CD4-positive, alpha-beta T cell (primary cell): Measurements from ENCODE around the gene CCDC17. TPM values are rescaled to one million over a fixed set of nuclear protein-coding genes. Genes with fewer than 3 reads are reported as not detected.

Source experiments
- ATAC-seq: fragments of 200-7000 bp; cut with Tn5 transposase; one replicate; pipeline ENCODE4 v1.10.0; 2022; ENCODE audit warnings: mild to moderate bottlenecking; ENCODE audit not compliant: poor library complexity
- CTCF ChIA-PET: fragments of 350-600 bp; sonication (Branson Sonifier 250); formaldehyde crosslinking; loops from one replicate; lab custom pipeline; 2021; ENCODE audit warnings: antibody characterized with exemption, inconsistent platforms; lab: Charles Lee
- POLR2A ChIA-PET: fragments of 350-600 bp; sonication (Branson Sonifier 250); formaldehyde crosslinking; loops from one replicate; lab custom pipeline; 2021; ENCODE audit warnings: antibody characterized with exemption, inconsistent platforms; lab: Charles Lee
- DNase-seq, 14 experiments: peaks; one replicate each; pipeline ENCODE4 v3.0.0-alpha.2; 2013 to 2020; ENCODE audit warnings: mixed read lengths in 2 of 14
- H3K27ac ChIP-seq, 2 donors: one replicate each; pipeline versions ENCODE4 v1.5.1 to v1.7.0; 2013; ENCODE audit warnings: low read length in 2 of 2, low read depth in 1 of 2, mild to moderate bottlenecking in 1 of 2
- H3K27me3 ChIP-seq, 2 experiments: 1 replicate in 1 of 2; 2 replicates in 1 of 2; pipeline versions ENCODE4 v1.6.1 to v1.7.0; 2013; ENCODE audit warnings: low read length in 2 of 2, control low read depth in 1 of 2, mild to moderate bottlenecking in 1 of 2, moderate library complexity in 1 of 2; ENCODE audit not compliant: insufficient read depth in 2 of 2, control insufficient read depth in 1 of 2
- H3K36me3 ChIP-seq: one replicate; pipeline ENCODE4 v1.6.1; 2013; ENCODE audit warnings: low read length, control low read depth; ENCODE audit not compliant: insufficient read depth
- H3K4me1 ChIP-seq: one replicate; pipeline ENCODE4 v1.6.1; 2013; ENCODE audit warnings: low read length, control low read depth; ENCODE audit not compliant: insufficient read depth
- H3K4me3 ChIP-seq: one replicate; pipeline ENCODE4 v1.5.1; 2013; ENCODE audit warnings: mild to moderate bottlenecking, low read length, moderate library complexity
- H3K9me3 ChIP-seq, 2 experiments: 1 replicate in 1 of 2; 2 replicates in 1 of 2; pipeline versions ENCODE4 v1.6.1 to v1.7.0; 2013; ENCODE audit warnings: low read length in 2 of 2, mild to moderate bottlenecking in 2 of 2, control low read depth in 1 of 2, moderate library complexity in 1 of 2; ENCODE audit not compliant: control insufficient read depth in 1 of 2, insufficient read depth in 1 of 2
- H3K27ac Mint-ChIP-seq: one replicate; pipeline ENCODE4 v1.8.0; 2020; ENCODE audit warnings: mixed read lengths
- H3K27me3 Mint-ChIP-seq: one replicate; pipeline ENCODE4 v1.8.0; 2021; ENCODE audit warnings: mixed read lengths
- H3K36me3 Mint-ChIP-seq: one replicate; pipeline ENCODE4 v1.8.0; 2021; ENCODE audit warnings: low read depth, mixed read lengths
- H3K4me1 Mint-ChIP-seq: one replicate; pipeline ENCODE4 v1.8.0; 2021; ENCODE audit warnings: low read depth, mixed read lengths
- H3K4me3 Mint-ChIP-seq: one replicate; pipeline ENCODE4 v1.8.0; 2020; ENCODE audit warnings: mild to moderate bottlenecking, mixed read lengths
- H3K9me3 Mint-ChIP-seq: one replicate; pipeline ENCODE4 v1.8.0; 2020; ENCODE audit warnings: mixed read lengths
- CTCF ChIP-seq: fragments of 200-600 bp; IDR thresholded peaks from one replicate; pipeline ENCODE4 v1.8.0; 2022; ENCODE audit warnings: antibody characterized with exemption, mild to moderate bottlenecking
- intact Hi-C, 2 experiments: fragments of 100-400 bp; cut with DNase I in 1 of 2; cut with micrococcal nuclease in 1 of 2; formaldehyde crosslinking; loops; one replicate each; pipeline versions ENCODE4 v1.15.1 to v1.9.0; 2023 to 2025; cut with DNase I, micrococcal nuclease
- total RNA-seq, 174 experiments: library from RNA in 2 of 174; stranded (reverse) in 2 of 174; gene quantifications; one replicate each; pipeline ENCODE4 v1.2.3 and lab custom pipeline; 2021 to 2026

Gene CCDC17
- total RNA-seq, 2 experiments from 2014 or later = 2.1 to 2.3 TPM

- Histone ChIP-seq H3K36me3 (peaks cover 73% of the 10 kb centered on the region), H3K4me3 (no peak overlapping the region), H3K4me1 (no peaks in the 10 kb centered on the region), H3K27me3 (no peaks in the 10 kb centered on the region), H3K9me3 (no peaks in the 10 kb centered on the region), H3K27ac (no peak overlapping the region)
- H3K27me3 Mint-ChIP-seq = no peaks in the 10 kb centered on the region
- H3K4me3 Mint-ChIP-seq = no peak overlapping the region
- H3K9me3 Mint-ChIP-seq = no peaks in the 10 kb centered on the region
- H3K27ac Mint-ChIP-seq = no peak overlapping the region
- intact Hi-C loops = no loop called here
- ChIA-PET POLR2A (no interaction called here), CTCF (no interaction called here)
- DNase-seq = no peak
- peaks cover 58% of the 10 kb centered on the region for H3K36me3 Mint-ChIP-seq
- no peaks in the 10 kb centered on the region for H3K4me1 Mint-ChIP-seq
- no peak for TF ChIP-seq CTCF
- ATAC-seq = no peak
These were observed 5.2 kb upstream of the CCDC17 start for GRCh38 chr1:45629035-45629434.

DNA sequence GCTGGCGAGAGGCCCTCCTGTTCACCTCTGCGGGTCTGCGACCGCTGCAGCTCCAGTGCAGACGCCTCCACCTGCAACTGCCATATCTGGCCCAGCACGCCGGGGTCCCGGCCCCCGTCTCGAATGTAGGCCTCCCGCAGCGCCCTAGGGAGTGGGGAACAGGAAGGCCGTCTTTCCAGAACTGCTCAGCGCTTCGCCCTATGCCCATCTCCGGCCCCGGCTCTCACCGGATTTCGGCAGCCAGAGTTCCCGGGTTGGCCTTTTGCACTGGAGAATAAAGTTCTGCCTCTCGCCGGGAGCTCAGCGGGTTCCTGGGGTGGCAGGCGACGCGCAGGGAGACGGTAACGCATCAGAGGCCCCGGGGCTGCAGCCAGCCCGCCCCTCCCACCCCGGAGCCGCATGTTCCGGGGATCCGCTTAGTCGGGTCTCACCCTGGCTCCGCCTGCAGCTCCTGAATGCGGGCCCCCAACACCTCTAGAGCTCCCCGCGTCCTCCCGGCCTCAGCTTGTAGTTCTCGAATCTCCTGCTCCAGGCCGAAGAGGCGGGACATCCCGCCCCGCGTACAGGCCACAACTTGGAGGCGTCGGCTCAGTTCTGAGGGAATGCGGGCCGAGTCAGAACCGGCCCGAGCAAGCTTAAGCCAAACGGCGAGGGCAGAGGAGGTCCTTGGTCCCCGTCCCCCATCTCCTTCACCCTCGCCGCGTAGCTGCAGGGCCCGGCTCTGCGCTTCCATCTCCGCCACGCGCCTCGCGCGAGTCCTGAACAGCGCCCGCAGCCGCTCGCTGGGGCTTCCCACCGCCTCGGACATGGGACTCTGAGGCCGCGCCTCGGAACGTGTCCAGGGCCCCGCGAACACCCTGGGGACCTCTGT, 1.1 kb downstream of the CCDC17 start:
- ATAC-seq = no peak
- peak overlapping the region; percentile 44 for H3K27ac Mint-ChIP-seq
- H3K36me3 ChIP-seq = peaks cover 37% of the 10 kb centered on the region

DNA sequence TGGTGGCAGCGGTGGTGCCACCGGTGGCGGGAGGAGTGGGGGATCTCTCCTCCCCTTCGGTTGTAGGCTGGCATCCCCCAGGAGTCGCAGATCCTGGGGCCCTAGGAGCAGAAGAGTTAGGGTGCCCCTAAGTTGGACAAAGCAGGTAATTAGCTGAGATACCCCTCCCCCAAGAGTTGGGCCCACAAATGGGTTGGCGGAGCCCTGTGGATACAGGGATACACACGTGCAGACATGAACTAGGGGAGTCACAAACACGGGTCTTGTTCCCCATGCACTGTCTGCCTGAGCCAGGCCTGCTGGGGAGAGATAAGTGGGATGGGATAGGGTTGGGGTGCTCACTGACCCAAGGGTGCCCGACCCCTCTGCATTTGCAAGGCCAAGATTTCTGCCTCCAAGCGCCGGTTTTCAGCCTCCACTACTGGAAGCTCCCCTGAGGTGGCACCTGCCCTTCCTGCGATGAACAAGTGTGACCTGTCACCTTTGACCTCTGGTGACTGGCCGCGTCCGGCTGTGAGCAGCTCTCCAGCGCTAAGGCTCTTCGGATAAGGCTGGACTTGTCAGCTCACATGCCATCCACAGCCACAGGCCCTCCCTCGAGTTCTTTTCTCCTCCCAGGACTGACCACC, 1.8 kb downstream of the CCDC17 start:
- Mint-ChIP-seq H3K4me1 (peaks cover 12% of the 10 kb centered on the region), H3K27ac (no peak overlapping the region), H3K9me3 (no peaks in the 10 kb centered on the region), H3K4me3 (no peak overlapping the region), H3K36me3 (peaks cover 64% of the 10 kb centered on the region), H3K27me3 (no peaks in the 10 kb centered on the region)
- TF ChIP-seq CTCF = no peak
- H3K27me3 ChIP-seq = no peaks in the 10 kb centered on the region
- CTCF ChIA-PET = no interaction called here
- H3K27ac ChIP-seq = no peak overlapping the region
- no peaks in the 10 kb centered on the region for H3K9me3 ChIP-seq
- POLR2A ChIA-PET = interaction anchor here (1.2 kb wide), 1 partner anchor 100 kb away, joined by 5 read pairs; the partner anchor contains the start of gene PRDX1
- ATAC-seq (no peak), DNase-seq (no peak)
- no peak overlapping the region for H3K4me3 ChIP-seq
- peaks cover 2% of the 10 kb centered on the region for H3K4me1 ChIP-seq
- intact Hi-C loops = no loop called here
- H3K36me3 ChIP-seq = peaks cover 37% of the 10 kb centered on the region

More for the DNA sequence above, 1.1 kb downstream of the CCDC17 start:
- H3K4me3 ChIP-seq = no peak overlapping the region
- intact Hi-C loops = no loop called here
- H3K36me3 Mint-ChIP-seq = peaks cover 64% of the 10 kb centered on the region
- no peaks in the 10 kb centered on the region for H3K27me3 ChIP-seq
- DNase-seq = no peak
- TF ChIP-seq CTCF = no peak
- H3K9me3 Mint-ChIP-seq = no peaks in the 10 kb centered on the region
- no peak overlapping the region for H3K4me3 Mint-ChIP-seq
- no peaks in the 10 kb centered on the region for H3K9me3 ChIP-seq
- no peak overlapping the region for H3K27ac ChIP-seq
- POLR2A ChIA-PET = interaction anchor here (1.2 kb wide), 1 partner anchor 101 kb away, joined by 5 read pairs; the partner anchor contains the start of gene PRDX1
- peaks cover 12% of the 10 kb centered on the region for H3K4me1 Mint-ChIP-seq
- CTCF ChIA-PET = no interaction called here
- H3K27me3 Mint-ChIP-seq = no peaks in the 10 kb centered on the region
- H3K4me1 ChIP-seq = peaks cover 2% of the 10 kb centered on the region
